ENCODE results near the gene CDH26. TPM values are rescaled to one million over a fixed set of nuclear protein-coding genes. Genes with fewer than 3 reads are reported as not detected.
"Not testable (repeated sequence)": the region's sequence is repeated elsewhere in the genome, so short reads cannot be mapped to it uniquely, and the experiment has no call there.

The CDH26 gene
- total RNA-seq, 1 donor from 2014 or later: 0.15 TPM

- no peak for DNase-seq (ENCODE audit: low read depth)
These were observed 17.3 kb upstream of the CDH26 start for GRCh38 chr20:59940956-59941294.

GRCh38 chr20:59942245-59942644 is 16.0 kb upstream of the CDH26 start:
- no peak for DNase-seq (ENCODE audit: low read depth)

- DNase-seq (ENCODE audit: low read depth): no peak
These were observed 13.5 kb upstream of the CDH26 start for GRCh38 chr20:59944726-59945125.

- DNase-seq (ENCODE audit: low read depth): no peak
These were observed 13.0 kb upstream of the CDH26 start for GRCh38 chr20:59945175-59945574.

- no peak for DNase-seq (ENCODE audit: low read depth)
These were observed 12.5 kb upstream of the CDH26 start for GRCh38 chr20:59945731-59946130.

- DNase-seq (ENCODE audit: low read depth): no peak
These were observed 10.8 kb upstream of the CDH26 start for GRCh38 chr20:59947376-59947775.

GRCh38 chr20:59948212-59948611 is 10.0 kb upstream of the CDH26 start:
- no peak for DNase-seq (ENCODE audit: low read depth)

- peak; percentile 60 for DNase-seq (ENCODE audit: low read depth)
These were observed 9.1 kb upstream of the CDH26 start for GRCh38 chr20:59948828-59949720.

- no peak for DNase-seq (ENCODE audit: low read depth)
These were observed 8.3 kb upstream of the CDH26 start for GRCh38 chr20:59949911-59950310.

- no peak for DNase-seq (ENCODE audit: low read depth)
These were observed 3.5 kb upstream of the CDH26 start for GRCh38 chr20:59954718-59955117.

GRCh38 chr20:59955131-59955796 is 3.0 kb upstream of the CDH26 start:
- peak; percentile 18 for DNase-seq (ENCODE audit: low read depth)

GRCh38 chr20:59957568-59957967 is 655 bp upstream of the CDH26 start:
- DNase-seq (ENCODE audit: low read depth): not testable (repeated sequence)

GRCh38 chr20:59958626-59959025 is 403 bp downstream of the CDH26 start:
- no peak for DNase-seq (ENCODE audit: low read depth)

- DNase-seq (ENCODE audit: low read depth): no peak
These were observed 3.2 kb downstream of the CDH26 start for GRCh38 chr20:59961423-59961822.

- no peak for DNase-seq (ENCODE audit: low read depth)
These were observed 3.9 kb downstream of the CDH26 start for GRCh38 chr20:59962155-59962554.

GRCh38 chr20:59966428-59966827 is 8.2 kb downstream of the CDH26 start:
- no peak for DNase-seq (ENCODE audit: low read depth)

- DNase-seq (ENCODE audit: low read depth): no peak
These were observed 13.2 kb downstream of the CDH26 start for GRCh38 chr20:59971428-59971827.

- DNase-seq (ENCODE audit: low read depth): peak; percentile 42
These were observed 14.0 kb downstream of the CDH26 start for GRCh38 chr20:59972037-59972801.

- no peak for DNase-seq (ENCODE audit: low read depth)
These were observed 18.0 kb downstream of the CDH26 start for GRCh38 chr20:59976156-59976782.

- DNase-seq (ENCODE audit: low read depth): no peak
These were observed 18.9 kb downstream of the CDH26 start for GRCh38 chr20:59977086-59977485.

- DNase-seq (ENCODE audit: low read depth): no peak
These were observed 24.9 kb downstream of the CDH26 start for GRCh38 chr20:59983076-59983475.

GRCh38 chr20:59984541-59984940 is 26.3 kb downstream of the CDH26 start:
- DNase-seq (ENCODE audit: low read depth): no peak
